Stimulated activated CD4-positive, alpha-beta T cell treated with anti-CD3 and anti-CD28 coated beads, TNF-alpha, amount 100 ng/mL, for 48 hours (primary cell): ENCODE data around the gene YLPM1.

Source experiments
- DNase-seq, 3 donors: peaks; one replicate each; pipeline ENCODE4 v3.0.0-alpha.2; 2020; ENCODE audit warnings: low read depth in 3 of 3

The YLPM1 gene

GRCh38 chr14:74786796-74787315, 23.7 kb downstream of the YLPM1 start:
- DNase-seq, result no peak

DNA sequence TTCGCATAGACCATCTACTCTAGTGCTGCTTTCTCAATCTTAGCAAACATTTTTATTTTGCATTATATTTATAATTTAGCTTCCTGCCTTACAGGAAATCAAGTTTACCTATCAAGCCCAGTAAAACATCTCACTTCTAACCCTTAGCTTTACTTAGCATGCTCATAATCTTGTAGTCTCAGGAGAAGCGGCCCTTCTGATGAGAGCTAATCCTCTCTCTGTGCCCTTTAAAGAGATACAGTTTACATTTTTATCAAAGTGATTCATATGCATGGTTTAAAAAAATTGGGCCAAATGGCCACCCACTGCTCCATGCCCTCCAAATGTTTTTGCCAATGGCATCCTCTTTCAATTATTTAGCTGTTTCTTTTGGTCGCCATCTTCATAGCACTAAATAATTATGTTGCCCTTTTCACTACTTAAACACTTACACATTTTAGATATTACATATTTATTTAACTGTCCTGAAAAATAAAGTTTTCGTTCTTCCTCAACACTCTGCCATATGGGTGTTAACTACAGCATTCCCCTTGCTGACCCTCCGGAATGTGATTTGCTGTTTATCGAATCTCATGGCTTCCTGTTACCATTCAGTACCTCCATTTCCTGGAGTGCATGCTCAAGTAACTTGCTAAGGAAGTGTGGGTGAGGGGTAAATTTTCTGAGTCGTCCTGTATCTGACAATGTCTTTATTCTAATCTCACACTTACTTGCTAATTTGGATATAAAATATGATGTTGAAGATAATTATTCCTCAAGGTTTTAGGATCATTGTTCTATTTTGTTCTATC, 29.3 kb downstream of the YLPM1 start:
- DNase-seq, result no peak

- DNase-seq, result peak in 1 of 3 donors; percentile 8
Observed at GRCh38 chr14:74793506-74794155, 30.5 kb downstream of the YLPM1 start.

GRCh38 chr14:74794947-74795346, 31.8 kb downstream of the YLPM1 start:
- no peak for DNase-seq

- no peak for DNase-seq
Observed at GRCh38 chr14:74799765-74800164, 36.6 kb downstream of the YLPM1 start.

- DNase-seq, result no peak
Observed at GRCh38 chr14:74800780-74801179, 37.7 kb downstream of the YLPM1 start.

DNA sequence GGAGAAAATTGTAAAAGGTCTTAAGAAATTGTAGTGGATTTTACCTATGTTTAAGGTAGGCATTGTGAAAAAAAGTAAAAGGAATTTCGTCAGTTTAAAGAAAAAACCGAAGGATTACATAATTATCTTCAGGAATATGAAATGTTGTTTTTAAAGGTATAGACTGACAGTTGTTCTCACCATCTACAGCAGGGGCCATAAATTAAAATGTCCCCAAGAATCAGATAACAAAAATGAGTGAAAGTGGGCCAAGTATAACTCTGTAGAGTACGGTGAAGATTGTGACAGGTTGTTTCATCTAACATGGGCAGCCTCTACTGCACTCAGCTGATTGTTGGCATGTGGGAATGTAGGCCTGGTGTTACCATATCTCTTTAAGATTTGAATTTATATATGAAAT, 38.3 kb downstream of the YLPM1 start:
- DNase-seq, result no peak

GRCh38 chr14:74804219-74804825, 41.2 kb downstream of the YLPM1 start:
- no peak for DNase-seq

GRCh38 chr14:74807853-74808545, 44.9 kb downstream of the YLPM1 start:
- DNase-seq, result no peak

DNA sequence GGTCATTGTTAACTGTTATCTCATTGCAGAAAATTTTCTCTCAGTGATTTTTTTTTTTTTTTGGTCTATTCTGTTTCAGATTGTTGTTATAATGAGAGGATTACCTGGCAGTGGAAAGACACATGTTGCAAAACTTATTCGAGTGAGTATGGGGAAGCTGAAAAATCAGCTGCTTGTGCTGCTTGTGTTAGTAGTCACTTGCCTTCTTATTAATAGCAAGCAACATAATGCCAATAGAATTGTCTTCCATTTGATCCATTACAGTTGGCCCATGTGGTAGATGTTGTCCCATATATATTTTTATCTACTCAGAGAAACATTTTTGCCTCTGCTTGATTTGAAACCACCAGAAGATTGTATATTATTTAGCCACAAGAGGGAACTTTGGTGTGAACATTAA, 53.0 kb downstream of the YLPM1 start:
- DNase-seq, result no peak

DNA sequence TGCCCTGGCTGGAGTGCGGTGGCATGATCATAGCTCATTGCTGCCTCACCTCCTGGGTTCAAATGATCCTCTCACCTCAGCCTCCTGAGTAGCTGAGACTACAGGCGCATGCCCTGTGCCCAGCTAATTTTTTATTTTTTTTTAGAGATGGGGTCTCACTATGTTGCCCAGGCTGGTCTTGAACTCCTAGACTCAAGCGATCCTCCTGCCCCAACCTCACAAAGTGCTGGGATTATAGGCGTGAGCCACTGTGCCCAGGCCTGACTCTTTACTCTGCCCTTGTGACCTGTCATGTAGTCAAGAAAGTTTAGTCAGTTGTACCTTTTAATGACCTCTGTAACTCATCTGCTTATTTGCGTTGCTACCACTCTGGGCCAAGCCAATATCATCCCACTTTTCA, 57.2 kb downstream of the YLPM1 start:
- no peak for DNase-seq

- DNase-seq, result no peak
Observed at GRCh38 chr14:74821267-74821915, 58.3 kb downstream of the YLPM1 start.

DNA sequence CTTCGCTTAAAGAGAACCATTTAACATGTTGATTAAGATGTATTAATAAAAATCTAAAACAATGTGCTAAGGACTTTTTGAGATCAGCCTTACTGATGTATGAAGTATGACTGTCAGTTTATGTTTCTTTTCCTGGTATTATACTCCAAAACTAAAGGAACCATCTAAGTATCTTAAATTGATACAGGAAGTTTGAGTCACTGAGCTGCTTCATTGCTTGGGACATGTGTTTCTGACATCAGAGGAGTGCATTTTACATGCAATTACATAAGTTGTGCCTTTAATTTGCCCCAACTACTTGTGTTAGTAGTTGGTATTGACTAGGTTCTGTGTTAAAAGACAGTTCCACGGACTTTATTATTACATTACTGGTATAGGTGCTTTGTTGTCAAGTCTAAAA, 61.9 kb downstream of the YLPM1 start:
- DNase-seq, result no peak

DNA sequence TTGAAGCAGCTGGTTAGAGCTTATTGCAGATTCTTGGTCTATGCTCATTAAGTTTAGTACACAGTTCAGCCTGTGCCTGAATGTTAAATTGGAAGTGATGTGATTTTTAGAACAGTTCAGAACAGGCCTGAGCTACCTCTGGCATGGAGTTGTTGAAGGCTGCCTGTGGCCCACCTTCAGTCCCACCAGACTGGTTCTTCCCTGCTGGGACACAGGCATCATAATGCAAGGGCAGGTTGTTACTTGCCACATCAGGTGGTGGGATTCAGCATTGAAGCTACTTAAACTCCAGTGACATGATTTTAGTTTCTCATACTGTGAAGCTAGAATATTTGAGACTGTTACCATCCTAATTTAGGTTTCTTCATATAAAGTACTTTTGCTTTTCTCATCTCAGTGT, 63.5 kb downstream of the YLPM1 start:
- no peak for DNase-seq

DNA sequence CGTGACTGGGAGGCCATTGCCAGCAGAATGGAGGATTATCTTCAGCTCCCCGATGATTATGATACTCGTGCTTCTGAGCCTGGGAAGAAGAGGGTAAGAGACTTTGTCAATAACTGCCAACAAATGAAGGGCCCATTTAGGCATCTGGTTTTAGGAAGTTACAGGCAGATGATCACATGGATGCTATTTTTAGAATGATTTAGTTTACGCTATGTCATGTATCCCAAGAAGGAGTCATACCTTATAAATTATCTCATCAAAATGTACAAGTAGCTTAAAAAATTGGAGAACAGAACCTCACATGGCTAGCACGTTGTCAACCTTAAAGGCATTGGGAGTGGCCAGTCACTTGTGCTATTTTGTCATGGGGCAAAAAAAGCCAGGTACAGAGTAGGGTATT, 66.1 kb downstream of the YLPM1 start:
- no peak for DNase-seq

GRCh38 chr14:74832849-74833248, 69.7 kb downstream of the YLPM1 start:
- DNase-seq, result no peak

DNA sequence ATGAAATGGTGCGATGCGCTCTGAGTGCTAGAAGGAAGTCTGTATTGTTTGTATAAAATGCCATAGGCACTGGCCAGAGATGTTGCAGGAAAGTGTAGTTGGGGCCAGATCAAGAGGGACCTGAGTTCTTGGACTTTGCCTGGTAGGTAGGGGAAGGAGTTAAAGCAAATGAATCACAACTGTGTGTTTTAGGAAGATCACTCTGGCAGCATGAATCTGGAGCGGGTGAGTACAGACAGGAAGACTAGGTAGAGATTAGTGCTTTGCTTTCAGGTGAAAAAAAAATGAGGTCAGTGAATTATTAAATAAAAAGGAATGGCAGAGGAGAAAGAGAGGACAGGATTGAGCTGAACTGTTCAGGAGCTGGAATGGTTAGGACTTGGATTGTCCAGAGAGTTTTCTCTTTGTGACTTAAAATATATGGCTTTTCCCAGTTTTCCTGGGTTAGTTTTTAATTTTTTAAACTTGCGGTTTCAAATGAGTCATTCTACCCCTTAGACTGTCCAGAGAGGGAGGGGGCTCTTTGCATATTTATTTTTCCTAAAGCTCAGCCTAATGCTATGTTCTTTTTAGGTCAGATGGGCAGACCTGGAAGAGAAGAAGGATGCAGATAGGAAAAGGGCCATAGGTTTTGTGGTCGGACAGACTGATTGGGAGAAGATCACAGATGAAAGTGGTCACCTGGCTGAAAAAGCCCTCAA, 71.7 kb downstream of the YLPM1 start:
- DNase-seq, result no peak

GRCh38 chr14:74835645-74836250, 72.6 kb downstream of the YLPM1 start:
- DNase-seq, result no peak

DNA sequence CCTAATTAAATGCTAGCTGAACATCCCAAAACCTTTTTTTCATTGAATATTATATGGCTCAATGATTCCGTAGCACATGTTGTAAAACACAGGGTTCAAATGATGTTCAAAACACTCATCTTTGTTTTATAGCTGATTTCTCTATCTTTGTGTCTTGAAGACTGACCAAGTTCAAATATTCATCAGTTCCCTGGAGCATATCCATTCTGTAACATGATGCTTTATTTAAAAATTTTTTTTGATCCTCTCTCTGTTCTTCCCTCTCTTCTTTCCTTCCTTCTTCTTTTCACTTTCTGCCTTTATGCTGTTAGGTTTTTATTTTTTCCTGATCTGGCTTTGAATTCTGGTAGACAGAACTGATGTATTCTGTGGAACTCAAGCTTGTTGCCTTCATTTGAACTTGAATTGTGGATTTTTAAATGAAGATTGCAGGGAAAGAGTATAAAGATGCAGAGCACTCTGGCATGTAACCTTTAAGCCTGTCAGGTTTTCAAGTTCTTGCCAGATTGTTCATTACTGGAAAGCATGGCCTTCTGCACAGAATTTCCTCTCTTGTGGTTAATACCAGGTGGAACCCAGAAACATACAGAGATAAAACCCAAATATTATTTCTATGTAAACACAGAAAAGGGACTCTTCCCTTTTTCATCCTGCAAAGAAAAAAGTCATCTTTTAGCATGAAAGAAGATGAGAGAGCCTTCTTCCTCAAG, 73.3 kb downstream of the YLPM1 start:
- DNase-seq, result no peak

GRCh38 chr14:74838166-74838565, 75.0 kb downstream of the YLPM1 start:
- DNase-seq, result no peak
